ENCODE data around the gene UXS1.

UXS1 gene

DNA sequence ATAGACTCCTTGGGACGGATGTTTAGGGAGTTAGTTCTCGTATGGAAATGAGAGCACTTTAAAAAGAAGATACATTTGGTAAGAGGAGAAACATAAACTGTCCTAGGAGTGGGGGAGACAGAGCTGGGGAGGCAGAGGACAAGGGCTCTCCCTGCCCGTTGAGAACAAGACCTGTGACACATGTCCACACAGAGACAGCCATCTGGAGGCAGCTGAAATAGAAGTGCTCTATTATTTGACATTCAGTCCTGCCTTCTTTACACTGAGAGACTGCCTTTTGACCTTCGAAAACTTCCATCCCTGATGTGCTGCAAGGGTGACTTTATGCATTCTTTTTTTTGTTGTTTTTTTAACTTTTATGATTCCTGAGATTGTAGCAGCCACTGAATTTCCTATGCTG is 150.1 kb downstream of the UXS1 start:
- no peak for FAIRE-seq
- TF ChIP-seq POLR2A (IDR thresholded peaks at IDR 0.05; ENCODE audit: low read depth, low read length): no peak
- no peak for DNase-seq (ENCODE audit: insufficient read length, low spot score)

All from H54 (cell line).